ENCODE data around the gene CYP27A1.

CYP27A1 gene

GRCh38 chr2:218815244-218815637 is 33.3 kb downstream of the CYP27A1 start:
- POLR2A ChIA-PET: interaction anchor here (2.1 kb wide), 1 partner anchor 105 kb away, joined by 6 read pairs; no protein-coding TSS in a partner anchor
- CTCF ChIA-PET: no interaction called here
- DNase-seq (ENCODE audit: extremely low spot score): no peak
- TF ChIP-seq SUZ12 (IDR thresholded peaks at IDR 0.05): no peak
- no peak for TF ChIP-seq NFRKB (IDR thresholded peaks at IDR 0.05)
- TF ChIP-seq CTBP1 (IDR thresholded peaks at IDR 0.05; ENCODE audit: borderline replicate concordance): no peak
- no peak for TF ChIP-seq SP1 (IDR thresholded peaks at IDR 0.05)
- TF ChIP-seq ELF4 (IDR thresholded peaks at IDR 0.05): no peak
- TF ChIP-seq ARNT (IDR thresholded peaks at IDR 0.05): no peak
- no peak for TF ChIP-seq HDGF (IDR thresholded peaks at IDR 0.05; ENCODE audit: borderline replicate concordance)
- TF ChIP-seq FOXM1 (IDR thresholded peaks at IDR 0.05; ENCODE audit: borderline replicate concordance): no peak
- TF ChIP-seq ZNF384 (IDR thresholded peaks at IDR 0.05): no peak
- TF ChIP-seq FOXA1 (IDR thresholded peaks at IDR 0.05): no peak
- no peak for TF ChIP-seq LEF1 (IDR thresholded peaks at IDR 0.05; ENCODE audit: borderline replicate concordance)
- no peak for TF ChIP-seq BHLHE40 (IDR thresholded peaks at IDR 0.05; ENCODE audit: borderline replicate concordance)
- no peak for TF ChIP-seq FOXK2 (IDR thresholded peaks at IDR 0.05)
- TF ChIP-seq, protein P1, sequence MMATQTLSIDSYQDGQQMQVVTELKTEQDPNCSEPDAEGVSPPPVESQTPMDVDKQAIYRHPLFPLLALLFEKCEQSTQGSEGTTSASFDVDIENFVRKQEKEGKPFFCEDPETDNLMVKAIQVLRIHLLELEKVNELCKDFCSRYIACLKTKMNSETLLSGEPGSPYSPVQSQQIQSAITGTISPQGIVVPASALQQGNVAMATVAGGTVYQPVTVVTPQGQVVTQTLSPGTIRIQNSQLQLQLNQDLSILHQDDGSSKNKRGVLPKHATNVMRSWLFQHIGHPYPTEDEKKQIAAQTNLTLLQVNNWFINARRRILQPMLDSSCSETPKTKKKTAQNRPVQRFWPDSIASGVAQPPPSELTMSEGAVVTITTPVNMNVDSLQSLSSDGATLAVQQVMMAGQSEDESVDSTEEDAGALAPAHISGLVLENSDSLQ (IDR thresholded peaks at IDR 0.05): no peak
- TF ChIP-seq L3MBTL2 (conservative IDR thresholded peaks at IDR 0.05): no peak

- no peak for DNase-seq (ENCODE audit: extremely low spot score)
- ChIA-PET POLR2A (interaction anchor here (2.1 kb wide), 1 partner anchor 105 kb away, joined by 6 read pairs; no protein-coding TSS in a partner anchor), CTCF (no interaction called here)
- TF ChIP-seq TARDBP (IDR thresholded peaks at IDR 0.05) (no peak), FOXM1 (IDR thresholded peaks at IDR 0.05; ENCODE audit: borderline replicate concordance) (no peak), NFRKB (IDR thresholded peaks at IDR 0.05) (no peak), ZNF384 (IDR thresholded peaks at IDR 0.05) (no peak), SUZ12 (IDR thresholded peaks at IDR 0.05) (no peak), LEF1 (IDR thresholded peaks at IDR 0.05; ENCODE audit: borderline replicate concordance) (no peak), SP1 (IDR thresholded peaks at IDR 0.05) (no peak), ELF4 (IDR thresholded peaks at IDR 0.05) (no peak), FOXA1 (IDR thresholded peaks at IDR 0.05) (no peak)
- TF ChIP-seq, protein P1 (IDR thresholded peaks at IDR 0.05): no peak
These were observed 33.7 kb downstream of the CYP27A1 start for GRCh38 chr2:218815649-218816048.

DNA sequence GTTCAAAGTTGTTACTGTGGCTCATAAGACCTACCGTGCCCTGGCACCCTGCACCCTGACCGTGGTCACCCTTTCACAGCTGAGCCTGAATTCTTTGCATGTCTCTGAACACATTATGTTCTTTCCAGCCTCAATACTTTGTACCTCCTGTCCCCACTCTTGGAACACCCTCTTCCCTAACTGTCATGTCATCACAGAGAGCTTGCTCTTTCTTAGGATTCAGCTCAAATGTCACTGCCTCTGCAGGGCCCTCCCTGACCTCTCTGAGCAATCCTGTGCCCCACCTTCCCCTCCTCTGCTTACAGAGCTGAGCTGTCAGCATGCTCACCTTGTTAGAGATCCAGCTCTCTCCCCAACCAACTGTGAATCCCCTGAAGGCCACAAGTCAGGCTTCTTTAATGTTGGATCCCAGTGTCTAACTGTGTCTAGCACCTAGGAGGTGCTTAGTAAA is 34.6 kb downstream of the CYP27A1 start:
- CTCF ChIA-PET: no interaction called here
- no peak for TF ChIP-seq ZNF384 (IDR thresholded peaks at IDR 0.05)
- TF ChIP-seq, protein P1 (IDR thresholded peaks at IDR 0.05): no peak
- TF ChIP-seq HDGF (IDR thresholded peaks at IDR 0.05; ENCODE audit: borderline replicate concordance): no peak
- POLR2A ChIA-PET: interaction anchor here (1.2 to 2.1 kb wide), 2 partner anchors 8 to 106 kb away, joined by 3 to 6 read pairs; no protein-coding TSS in a partner anchor
- no peak for DNase-seq (ENCODE audit: extremely low spot score)

- DNase-seq (ENCODE audit: extremely low spot score): no peak
- POLR2A ChIA-PET: no interaction called here
These were observed 37.1 kb downstream of the CYP27A1 start for GRCh38 chr2:218819093-218819492.

DNA sequence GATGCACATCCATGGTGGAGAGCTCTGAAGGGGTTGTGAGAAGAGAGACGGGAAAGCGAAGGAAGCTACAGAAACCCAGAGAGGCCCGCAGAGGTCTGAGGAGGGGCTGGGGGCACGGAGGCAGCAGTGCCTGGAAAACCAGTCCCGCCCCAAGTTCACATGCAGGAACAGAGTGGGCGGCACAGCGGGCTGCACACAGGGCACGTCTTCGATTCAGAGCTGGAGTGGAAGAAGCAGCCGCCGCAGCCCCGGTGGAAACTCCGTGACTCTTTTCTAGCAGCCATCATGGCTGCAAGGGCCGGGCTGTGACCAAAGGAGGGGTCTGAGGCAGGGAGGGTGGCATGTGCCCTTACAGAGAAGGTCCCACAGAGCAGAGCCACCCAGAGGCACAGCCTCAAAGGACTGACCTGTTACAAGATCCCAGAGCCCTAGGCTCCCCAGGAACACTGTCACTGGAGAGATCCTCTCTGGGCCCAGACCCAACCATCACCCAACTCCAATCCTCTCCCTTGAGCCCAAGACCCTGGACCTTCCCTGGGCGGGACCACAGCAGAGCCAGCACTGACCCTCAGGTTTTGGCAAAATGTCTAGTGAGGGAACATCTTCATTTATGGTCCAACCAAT is 38.9 kb downstream of the CYP27A1 start:
- no peak for DNase-seq (ENCODE audit: extremely low spot score)
- TF ChIP-seq, protein P1 (IDR thresholded peaks at IDR 0.05): no peak
- TF ChIP-seq CTBP1 (IDR thresholded peaks at IDR 0.05; ENCODE audit: borderline replicate concordance): no peak
- no peak for TF ChIP-seq ZNF384 (IDR thresholded peaks at IDR 0.05)
- TF ChIP-seq HDGF (IDR thresholded peaks at IDR 0.05; ENCODE audit: borderline replicate concordance): no peak
- no peak for TF ChIP-seq ELF4 (IDR thresholded peaks at IDR 0.05)
- TF ChIP-seq FOXK2 (IDR thresholded peaks at IDR 0.05): no peak
- TF ChIP-seq SUZ12 (IDR thresholded peaks at IDR 0.05): no peak
- TF ChIP-seq FOXM1 (IDR thresholded peaks at IDR 0.05; ENCODE audit: borderline replicate concordance): no peak
- TF ChIP-seq ARNT (IDR thresholded peaks at IDR 0.05): no peak
- no peak for TF ChIP-seq TARDBP (IDR thresholded peaks at IDR 0.05)
- no peak for TF ChIP-seq L3MBTL2 (conservative IDR thresholded peaks at IDR 0.05)
- TF ChIP-seq FOXA1 (IDR thresholded peaks at IDR 0.05): no peak
- no peak for TF ChIP-seq NFRKB (IDR thresholded peaks at IDR 0.05)
- TF ChIP-seq SP1 (IDR thresholded peaks at IDR 0.05): no peak
- no peak for TF ChIP-seq LEF1 (IDR thresholded peaks at IDR 0.05; ENCODE audit: borderline replicate concordance)
- no peak for TF ChIP-seq BHLHE40 (IDR thresholded peaks at IDR 0.05; ENCODE audit: borderline replicate concordance)
- ChIA-PET POLR2A (no interaction called here), CTCF (no interaction called here)

More at GRCh38 chr2:218819093-218819492, 37.1 kb downstream of the CYP27A1 start:
- TF ChIP-seq L3MBTL2 (conservative IDR thresholded peaks at IDR 0.05) (no peak), ZNF384 (IDR thresholded peaks at IDR 0.05) (no peak), CTBP1 (IDR thresholded peaks at IDR 0.05; ENCODE audit: borderline replicate concordance) (no peak), NFRKB (IDR thresholded peaks at IDR 0.05) (no peak), SP1 (IDR thresholded peaks at IDR 0.05) (no peak), ELF4 (IDR thresholded peaks at IDR 0.05) (no peak), ARNT (IDR thresholded peaks at IDR 0.05) (no peak), FOXA1 (IDR thresholded peaks at IDR 0.05) (no peak), LEF1 (IDR thresholded peaks at IDR 0.05; ENCODE audit: borderline replicate concordance) (no peak), SUZ12 (IDR thresholded peaks at IDR 0.05) (no peak), HDGF (IDR thresholded peaks at IDR 0.05; ENCODE audit: borderline replicate concordance) (no peak)
- TF ChIP-seq, protein P1 (IDR thresholded peaks at IDR 0.05): no peak
- CTCF ChIA-PET: no interaction called here

Measured in HEK293T (cell line).